Measurements from ENCODE around the gene PLA2G4C.

- TF ChIP-seq CTCF (IDR thresholded peaks at IDR 0.05) = no peak
- no peak for TF ChIP-seq POLR2A (IDR thresholded peaks at IDR 0.05)
- no peak for TF ChIP-seq POLR2AphosphoS5 (IDR thresholded peaks at IDR 0.05)
These were observed 41.2 kb downstream of the PLA2G4C start for GRCh38 chr19:48069435-48069834.

Measured in upper lobe of left lung (tissue), 4 donors.